GM21390 (cell line): ENCODE data around the gene ARHGAP15.

Source experiments
- ATAC-seq: cut with Tn5 transposase; IDR thresholded peaks from one replicate; pipeline ENCODE4 v1.9.1; 2021; ENCODE audit not compliant: unreplicated experiment

The ARHGAP15 gene

DNA sequence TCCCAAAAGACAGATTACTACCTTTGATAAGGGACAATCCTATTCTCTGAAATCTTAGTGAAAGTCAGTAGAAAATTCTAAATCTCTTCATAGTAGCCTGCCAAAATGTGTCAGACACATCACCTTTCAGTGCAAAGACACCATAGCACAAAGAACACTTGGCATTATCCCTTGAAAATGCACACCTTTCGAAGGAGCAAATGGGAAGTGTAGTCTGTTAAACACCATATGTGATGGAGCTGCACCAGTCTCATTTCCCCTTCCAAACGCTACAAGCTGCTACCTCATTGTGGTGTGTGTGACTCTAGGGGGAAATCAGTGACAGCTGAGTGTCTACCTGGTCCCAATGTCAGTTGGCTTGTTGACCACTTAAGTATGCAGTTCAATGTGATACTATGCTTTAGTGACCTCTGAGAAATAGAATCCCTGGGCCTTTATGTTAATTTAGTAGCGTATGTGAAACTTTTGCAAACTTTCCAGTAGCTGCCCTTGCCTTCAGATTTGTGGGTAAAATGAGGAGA, 551.7 kb downstream of the ARHGAP15 start:
- ATAC-seq, result no peak

DNA sequence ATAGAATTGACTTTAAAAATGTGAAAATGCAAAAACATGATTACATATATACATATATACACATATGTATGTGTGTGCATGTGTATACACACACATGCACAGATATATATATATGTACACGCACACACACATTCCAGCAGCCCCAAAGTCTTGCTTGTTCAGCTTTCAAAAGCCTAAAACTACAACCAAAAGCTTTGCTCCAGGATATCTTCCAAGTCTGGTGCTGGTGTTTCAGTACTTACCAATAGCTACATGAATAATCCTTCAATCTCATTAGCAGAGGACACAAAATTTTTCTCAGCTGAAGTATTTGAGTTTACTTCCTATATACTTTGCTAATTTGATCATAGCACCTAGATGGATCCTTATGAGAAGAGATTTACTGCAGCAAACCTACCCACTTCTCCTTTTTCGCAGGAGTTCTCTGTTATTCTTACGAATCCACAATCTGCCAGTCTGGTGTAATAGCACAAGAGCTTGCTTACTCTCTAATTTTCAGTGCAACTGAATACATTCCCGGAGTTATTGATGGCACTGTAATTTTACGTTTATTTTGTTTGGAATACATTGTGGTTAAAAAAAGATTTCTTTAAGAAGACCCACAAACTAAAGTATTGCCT, 553.3 kb downstream of the ARHGAP15 start:
- no peak for ATAC-seq

DNA sequence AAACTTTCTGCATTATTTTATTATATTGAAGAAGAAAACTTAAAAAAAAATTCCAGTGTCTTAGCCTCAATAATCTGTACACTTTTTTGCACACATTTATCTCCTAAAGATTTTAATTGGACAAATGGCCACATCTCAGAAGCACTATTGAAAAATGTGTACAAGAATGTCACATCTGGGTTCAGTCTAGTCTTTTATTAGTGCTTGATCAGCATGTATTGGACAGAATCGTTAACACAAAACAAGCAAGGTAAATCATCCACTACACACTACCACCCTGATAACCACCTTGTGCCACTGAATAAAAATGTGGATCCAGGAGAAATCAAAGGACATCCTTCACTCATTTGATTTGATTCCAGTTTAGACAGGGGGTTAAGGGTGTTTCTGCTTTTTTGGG, 554.8 kb downstream of the ARHGAP15 start:
- ATAC-seq, result no peak

DNA sequence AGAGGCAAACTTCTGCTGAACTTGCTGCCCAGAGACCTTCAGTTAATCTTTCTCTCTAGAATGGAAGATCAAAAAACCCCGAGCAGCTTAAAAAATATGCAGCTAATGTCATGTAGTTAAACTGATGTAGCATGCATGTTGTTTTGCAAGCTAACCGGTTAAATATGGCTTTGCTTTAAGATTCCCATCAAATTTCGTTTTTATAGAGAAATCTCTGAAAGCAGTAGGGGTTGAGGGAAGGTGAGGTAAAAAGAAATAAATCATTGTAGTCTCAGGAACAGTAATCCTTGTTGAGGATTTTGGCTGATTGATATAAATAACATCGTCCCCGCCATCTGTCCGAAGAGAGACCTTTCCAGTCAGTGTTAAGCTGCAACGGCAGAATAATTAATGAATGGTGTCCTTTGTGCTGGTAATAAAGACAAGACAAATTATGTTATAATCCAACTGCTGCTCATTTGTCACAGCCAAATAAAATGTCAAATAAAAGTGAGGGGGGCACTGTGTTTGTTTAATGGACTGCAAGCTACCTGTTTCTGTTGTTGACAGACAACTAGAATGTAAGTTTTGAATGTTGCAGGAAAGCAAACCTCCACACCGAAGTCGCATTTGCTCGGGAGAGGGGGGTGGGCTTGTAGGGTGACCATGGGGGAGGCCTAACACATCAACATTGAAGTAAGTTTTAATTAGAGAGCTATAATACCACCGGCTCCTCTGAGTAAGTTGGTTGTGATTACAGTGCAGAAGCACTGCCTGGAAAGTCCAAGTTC, 555.5 kb downstream of the ARHGAP15 start:
- ATAC-seq, result no peak

DNA sequence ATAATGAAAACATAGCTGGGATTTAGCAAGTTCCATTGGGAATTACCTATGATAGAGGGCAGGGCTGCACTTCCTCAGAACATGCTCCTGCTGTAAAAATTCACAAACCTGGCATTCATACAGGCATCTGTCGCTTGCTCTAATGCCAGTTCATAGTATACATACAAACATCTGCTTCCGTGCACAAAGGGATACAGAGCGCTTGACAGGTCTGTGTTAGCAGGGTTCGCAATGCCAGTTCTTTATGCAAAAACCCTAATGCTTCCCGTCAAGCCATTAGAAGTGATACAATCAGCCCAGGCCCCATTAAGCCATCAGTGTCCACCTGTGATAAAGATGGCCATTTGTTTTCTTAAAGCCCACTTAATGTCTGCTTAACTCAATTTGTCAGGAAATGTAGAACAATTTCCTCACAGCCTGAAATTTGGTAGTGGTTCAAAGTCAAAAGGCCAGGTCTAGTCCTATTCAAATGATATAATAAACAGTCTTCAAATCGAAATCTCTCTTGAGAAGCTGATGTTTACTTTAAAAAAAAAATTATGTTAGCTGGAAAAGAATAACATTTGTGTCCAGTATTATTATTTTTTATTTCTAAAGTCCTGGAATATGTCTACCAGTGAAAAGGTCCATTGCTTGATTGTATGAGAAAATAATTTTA, 556.3 kb downstream of the ARHGAP15 start:
- ATAC-seq, result no peak

DNA sequence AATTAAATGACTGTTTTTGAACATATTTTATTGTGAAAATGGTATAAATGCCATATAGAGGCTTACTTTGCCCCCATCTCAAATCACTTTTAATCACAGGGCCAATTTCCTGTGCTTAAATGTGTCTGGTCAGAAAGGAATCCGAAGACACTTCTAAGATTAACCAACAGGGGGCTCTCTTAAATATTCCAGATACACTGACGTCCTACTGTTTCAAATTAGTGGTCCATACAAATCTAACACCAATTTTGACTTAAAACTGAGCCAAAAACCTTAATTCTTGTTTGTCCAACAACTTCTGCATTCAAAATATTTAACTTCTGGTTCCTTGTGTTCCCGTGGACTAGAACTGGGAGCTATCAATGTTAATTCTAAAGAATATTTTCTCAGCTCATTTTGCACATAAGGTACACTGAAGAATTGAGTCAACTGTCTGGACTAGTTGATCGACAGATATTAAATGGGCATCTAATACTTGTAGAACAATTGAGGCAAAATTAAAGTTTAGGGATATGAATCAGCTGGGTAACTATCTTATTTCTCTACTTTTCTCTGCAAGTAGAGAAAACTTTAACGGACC, 557.5 kb downstream of the ARHGAP15 start:
- peak; percentile 69 for ATAC-seq

DNA sequence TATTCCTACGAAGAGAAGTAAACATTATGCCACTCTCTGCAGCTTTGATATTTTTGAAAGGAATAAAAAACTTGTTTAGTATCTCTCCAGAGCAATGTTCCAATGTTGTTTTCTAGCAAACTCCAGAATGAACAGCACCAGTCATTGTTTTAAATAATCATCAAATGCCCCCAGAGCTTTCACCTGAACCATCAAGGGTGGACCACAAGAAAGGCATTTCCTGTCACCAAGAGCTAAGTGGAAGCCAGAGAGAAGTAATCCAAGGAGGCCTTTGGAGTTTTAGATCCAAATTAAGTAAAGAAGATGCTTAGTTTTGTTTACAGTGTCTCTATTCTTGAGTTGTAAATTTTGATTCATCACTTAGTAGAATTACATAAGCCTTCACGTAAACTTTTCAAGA, 559.0 kb downstream of the ARHGAP15 start:
- no peak for ATAC-seq

DNA sequence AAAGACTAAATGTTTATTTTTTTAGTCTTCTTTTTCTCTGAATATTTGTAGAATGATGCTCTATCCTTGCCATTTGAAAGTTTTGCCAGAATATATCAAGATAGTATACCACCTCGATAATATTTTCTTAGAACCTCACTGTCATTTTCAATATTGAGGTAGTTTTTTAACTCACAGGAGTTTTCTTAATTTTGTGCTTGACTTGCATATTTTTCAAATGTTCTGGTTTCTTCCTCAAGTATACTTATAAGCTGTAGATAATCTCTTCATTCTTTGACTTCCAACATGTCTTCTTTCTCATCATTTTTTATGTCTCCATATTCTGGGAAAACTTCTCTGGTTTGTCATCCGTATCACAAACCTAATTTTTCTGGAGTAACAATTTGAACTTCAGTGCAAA, 559.6 kb downstream of the ARHGAP15 start:
- no peak for ATAC-seq

DNA sequence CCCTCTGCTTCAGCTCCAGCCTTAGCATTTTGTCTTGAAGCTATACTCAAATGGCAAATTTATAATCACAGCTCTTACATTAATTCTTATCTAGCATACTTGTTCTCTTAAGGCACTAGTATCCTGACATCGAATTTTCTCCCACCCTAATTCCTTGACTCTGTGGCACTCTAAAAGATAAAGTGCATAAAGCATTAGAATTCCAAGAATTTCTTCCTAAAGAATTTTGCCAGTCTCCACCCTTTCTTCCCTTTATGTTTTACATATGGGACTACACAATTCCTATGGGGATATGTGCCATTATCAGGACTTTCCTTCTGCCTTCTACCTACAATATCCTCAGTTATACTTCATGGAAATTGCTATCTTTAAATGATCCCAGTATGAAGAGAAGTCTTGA, 560.3 kb downstream of the ARHGAP15 start:
- no peak for ATAC-seq

DNA sequence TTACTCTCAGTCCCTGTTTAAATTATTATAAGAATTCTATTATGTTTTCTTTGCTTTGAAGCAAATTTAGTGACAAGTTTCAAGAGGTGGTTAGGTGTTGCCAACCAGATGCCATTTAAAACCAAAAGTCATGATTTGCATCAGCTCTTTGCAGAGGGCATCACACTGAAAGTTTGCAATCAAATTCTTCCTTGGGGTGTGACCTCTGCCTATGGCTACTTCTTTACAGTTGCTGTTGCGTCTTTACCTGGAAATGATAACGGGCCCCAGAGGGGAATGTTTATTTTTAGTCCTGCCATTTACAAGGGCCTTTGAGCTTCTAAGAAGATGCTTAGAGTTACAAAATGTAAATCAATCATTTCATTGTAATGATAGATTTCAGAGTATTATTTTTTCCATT, 561.0 kb downstream of the ARHGAP15 start:
- no peak for ATAC-seq

DNA sequence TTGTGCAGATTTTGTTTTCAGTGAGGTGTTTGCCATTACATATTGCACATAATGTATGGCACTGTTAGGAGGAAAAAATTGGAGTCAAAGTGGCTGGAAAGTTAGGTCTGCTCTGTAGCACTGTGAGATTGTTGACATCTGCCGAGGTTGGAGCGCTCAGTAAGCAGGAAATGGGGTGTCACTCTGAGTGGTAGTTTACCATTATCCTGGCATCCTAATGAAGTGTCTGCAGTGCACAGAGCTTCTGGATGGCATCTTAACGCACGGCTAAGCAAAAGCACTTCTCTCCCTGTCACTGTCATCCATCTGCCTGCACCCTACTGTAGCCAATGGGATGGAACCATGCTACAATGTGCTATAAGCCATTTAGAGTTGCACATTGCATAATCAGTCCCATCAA, 561.9 kb downstream of the ARHGAP15 start:
- ATAC-seq, result no peak

DNA sequence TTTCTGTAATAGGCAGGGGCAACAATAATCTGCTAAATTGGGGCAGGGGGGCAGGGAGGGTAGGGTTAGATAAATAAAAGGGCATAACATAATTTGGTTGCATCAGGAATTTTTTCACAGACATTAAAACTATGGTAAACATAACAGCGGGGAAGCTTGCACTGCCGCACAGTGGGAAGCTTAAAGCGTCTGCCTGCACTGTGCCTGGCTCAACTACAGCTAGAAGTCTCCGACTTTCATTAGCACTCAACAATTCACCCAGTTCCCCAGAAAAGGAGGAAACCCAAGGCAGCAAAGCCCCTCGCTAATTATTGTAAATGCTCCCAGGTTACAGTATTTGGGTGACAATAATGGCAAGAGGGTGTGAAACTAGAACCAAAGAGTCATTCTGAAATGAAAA, 562.9 kb downstream of the ARHGAP15 start:
- ATAC-seq, result no peak

DNA sequence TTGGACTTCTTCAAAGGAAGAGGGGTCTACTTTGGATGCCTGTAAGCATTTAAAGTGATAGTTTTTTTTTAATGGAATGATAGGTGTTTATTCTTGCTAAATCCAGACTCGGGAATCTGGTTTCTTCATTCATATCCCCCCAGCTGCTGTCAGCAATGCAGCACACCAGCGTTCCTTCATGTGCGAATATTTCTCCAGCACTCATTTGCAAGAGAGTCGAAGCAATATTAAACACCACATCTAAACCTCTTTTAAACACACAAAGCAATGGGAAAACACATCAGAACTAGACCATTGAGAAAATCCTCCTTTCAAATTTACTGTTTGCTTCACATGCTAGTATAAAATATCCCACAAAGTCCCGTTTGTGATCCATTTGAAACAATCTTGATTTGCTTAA, 563.7 kb downstream of the ARHGAP15 start:
- ATAC-seq, result no peak

DNA sequence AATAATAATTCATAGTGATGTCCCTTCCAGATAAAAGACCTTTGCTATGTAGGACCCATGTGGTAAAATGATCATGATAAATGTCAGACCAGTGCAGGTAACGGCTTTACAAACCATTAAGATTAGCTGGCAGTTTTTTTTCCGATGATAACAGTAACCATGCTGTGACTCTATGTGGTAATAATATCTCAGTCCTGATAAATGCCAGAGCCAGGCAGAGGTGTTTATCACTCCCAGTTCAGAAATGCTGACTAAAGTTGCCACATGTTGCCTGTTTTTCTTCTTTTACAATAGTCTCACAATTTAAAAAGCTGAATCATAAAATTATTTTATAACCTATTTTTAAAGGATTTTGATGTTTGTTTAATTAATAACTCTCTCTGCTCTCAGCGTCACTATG, 565.1 kb downstream of the ARHGAP15 start:
- ATAC-seq, result no peak

DNA sequence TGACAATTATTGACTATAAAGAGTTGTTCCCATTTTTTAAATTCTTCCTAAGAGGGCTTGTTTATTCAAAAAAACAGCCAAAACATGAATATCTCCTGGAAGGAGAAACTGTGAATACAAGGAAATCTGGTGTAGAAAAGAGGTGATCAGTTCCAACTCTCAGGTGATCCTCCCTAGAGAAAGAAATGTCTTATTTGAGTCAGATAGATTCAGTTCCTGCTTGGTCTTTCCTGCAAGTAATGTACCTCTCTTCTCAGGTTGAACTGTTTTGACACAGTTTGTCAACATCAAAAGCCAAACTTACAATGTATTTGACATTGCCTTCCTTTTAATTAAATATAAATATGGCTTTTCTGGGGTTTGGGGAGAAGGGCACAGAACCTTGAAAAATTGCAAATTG, 567.4 kb downstream of the ARHGAP15 start:
- ATAC-seq, result peak; percentile 59

DNA sequence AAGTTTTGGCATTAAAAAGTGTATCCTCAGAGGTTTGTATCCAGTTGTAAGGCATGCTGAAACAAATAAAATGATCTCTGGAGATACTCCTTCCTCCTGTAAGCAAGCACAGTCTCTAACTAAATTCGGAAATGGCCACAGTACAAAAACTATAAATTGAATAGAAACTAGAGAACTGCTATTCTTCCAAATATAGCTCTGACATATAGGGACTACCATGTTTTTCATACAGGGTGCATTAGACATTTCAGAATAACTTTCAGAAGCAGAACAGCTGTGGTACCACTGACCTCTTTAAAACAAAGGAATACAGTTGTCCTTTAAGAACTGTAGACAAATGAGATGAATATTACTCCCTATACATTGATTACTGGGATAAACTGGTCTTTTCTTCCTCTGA, 568.5 kb downstream of the ARHGAP15 start:
- ATAC-seq, result peak; percentile 64

DNA sequence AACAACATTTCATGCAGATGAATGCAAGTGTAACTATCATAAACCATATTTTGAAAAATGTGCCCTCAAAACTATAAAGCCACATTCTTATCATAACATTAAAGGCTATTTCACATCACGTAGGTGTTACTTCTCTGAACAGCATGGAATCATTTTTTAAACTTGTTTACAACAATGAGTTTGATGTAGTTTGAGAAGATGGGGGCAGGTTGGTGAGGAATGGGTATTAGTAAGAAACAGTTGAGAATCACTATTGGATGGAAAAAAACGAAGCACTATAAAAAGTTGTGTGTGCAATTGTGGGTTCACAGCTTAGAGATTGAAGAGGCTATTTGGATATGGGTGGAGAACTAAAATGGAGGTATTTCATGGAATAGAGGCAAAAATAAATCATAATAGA, 569.1 kb downstream of the ARHGAP15 start:
- ATAC-seq, result no peak

DNA sequence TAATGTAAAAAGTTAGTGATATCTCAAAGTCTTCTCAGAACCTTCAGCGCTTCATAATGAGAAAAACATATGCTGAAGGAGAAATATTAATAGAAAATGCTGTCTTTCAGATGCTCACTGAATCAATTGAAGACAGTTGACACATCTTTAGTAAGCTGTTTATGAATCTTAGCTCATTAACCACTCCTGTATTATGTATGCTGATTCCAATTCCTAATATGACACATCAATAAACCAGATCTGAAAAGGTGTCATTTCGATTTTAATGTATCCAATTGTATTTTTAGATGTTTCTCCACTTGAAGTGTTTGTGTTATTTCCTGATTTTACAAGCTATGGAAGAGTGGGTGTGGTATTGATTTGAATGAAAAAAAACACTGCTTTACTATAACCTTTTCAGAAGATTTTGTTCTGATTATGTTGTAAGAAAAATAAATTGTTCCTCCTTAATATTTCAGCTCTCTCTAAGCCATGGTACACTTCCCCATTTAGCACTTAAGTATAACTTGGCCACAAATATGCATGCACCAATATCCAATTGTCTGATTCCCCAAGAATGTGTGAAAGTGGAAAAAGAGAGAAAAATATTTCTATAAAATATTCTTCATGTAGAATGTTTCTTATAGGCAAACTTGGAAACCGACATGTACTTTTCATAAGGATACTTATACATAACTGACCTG, 569.8 kb downstream of the ARHGAP15 start:
- peak; percentile 36 for ATAC-seq

DNA sequence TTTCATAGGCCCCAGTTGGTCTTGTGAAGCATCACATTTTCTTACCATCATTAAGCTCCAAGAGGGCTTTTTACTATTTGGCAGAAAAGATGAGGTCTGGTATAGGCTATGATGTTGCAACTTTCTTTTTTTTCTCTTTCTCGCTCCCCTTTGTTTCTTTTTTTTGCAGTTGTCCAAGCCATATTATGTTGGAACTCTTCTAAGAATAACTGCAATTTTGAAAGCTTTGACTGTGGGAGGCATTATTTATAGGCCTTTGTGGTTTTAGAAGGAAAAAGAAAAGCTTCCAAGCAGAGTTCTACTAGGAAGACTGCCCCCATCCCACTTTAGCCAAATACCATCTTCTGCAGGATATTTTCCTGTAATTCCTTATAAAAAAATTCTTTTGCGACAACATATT, 571.6 kb downstream of the ARHGAP15 start:
- no peak for ATAC-seq

DNA sequence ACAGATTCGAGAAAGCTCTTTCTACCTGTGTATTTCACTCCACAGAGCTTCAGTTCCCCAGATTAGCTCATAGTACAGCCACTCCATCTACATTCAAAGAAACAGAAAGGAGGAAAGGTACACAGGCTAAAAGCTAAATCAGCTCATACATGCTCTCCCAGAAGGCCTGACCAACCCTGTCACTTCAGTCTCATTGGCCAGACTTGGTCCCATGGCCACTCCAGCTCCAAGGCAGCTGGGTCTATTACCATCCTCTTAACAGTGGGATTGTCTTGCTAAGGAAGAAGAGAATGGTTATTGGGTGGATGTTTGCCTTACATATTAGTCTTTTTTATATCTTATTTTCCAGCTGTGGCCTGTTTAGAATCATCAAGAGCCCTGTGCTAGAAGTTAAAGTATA, 572.6 kb downstream of the ARHGAP15 start:
- no peak for ATAC-seq

DNA sequence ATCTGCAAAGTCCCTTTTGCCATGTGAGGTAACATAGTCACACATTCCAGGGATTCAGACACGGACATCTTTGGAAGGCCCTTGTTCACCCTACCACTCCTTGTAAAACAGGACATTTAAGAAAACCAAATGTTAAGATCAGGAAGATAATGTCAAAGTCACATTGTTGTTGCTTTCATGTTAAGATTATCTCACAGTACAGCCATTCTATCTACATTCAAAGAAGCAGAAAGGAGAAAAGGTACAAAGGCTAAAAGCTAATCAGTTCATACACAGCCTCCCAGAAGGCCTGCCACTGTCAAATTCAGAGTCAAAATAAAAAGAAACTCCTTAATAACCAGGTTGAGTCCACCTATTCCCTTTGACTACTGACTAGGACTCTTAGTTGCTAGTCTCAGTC, 573.7 kb downstream of the ARHGAP15 start:
- no peak for ATAC-seq
